ENCODE measurements around the gene REX1BD. TPM values are rescaled to one million over a fixed set of nuclear protein-coding genes. Genes with fewer than 3 reads are reported as not detected.

REX1BD gene
- total and polyA plus RNA-seq, 3 experiments from 2014 or later = 107 to 169 (median 110) TPM

Other genes starting within 250 kb of the REX1BD start
- 10 to 100 TPM; 27.3 to 27.7 TPM for gene PGPEP1, start 248.2 kb upstream of the REX1BD start, total RNA-seq
- gene PGPEP1, start 248.2 kb upstream of the REX1BD start, polyA plus RNA-seq = 12.2 TPM
- gene GDF15, start 202.6 kb upstream of the REX1BD start, total RNA-seq = under 1 TPM; 0.28 to 0.29 TPM
- not detected for gene GDF15, start 202.6 kb upstream of the REX1BD start, polyA plus RNA-seq
- under 1 TPM; 0.26 to 0.31 TPM for gene LRRC25, start 191.2 kb upstream of the REX1BD start, total RNA-seq
- not detected for gene LRRC25, start 191.2 kb upstream of the REX1BD start, polyA plus RNA-seq
- 100 to 1,000 TPM; 111 to 131 TPM for gene SSBP4, start 169.4 kb upstream of the REX1BD start, total RNA-seq
- gene SSBP4, start 169.4 kb upstream of the REX1BD start, polyA plus RNA-seq = 108 TPM
- gene ISYNA1, start 150.7 kb upstream of the REX1BD start, total RNA-seq = 10 to 100 TPM; 18.2 to 20.3 TPM
- 33.2 TPM for gene ISYNA1, start 150.7 kb upstream of the REX1BD start, polyA plus RNA-seq
- gene ELL, start 66.7 kb upstream of the REX1BD start, total RNA-seq = 10 to 100 TPM; 24.4 to 25.5 TPM
- 22.1 TPM for gene ELL, start 66.7 kb upstream of the REX1BD start, polyA plus RNA-seq
- gene FKBP8, start 45.2 kb upstream of the REX1BD start, total RNA-seq = 100 to 1,000 TPM; 161 to 170 TPM
- 138 TPM for gene FKBP8, start 45.2 kb upstream of the REX1BD start, polyA plus RNA-seq
- 100 to 1,000 TPM; 127 to 128 TPM for gene KXD1, start 30.9 kb upstream of the REX1BD start, total RNA-seq
- gene KXD1, start 30.9 kb upstream of the REX1BD start, polyA plus RNA-seq = 84.4 TPM
- gene UBA52, start 16.9 kb upstream of the REX1BD start, total RNA-seq = 1,000 to 10,000 TPM; 1,684 to 1,700 TPM
- 1,487 TPM for gene UBA52, start 16.9 kb upstream of the REX1BD start, polyA plus RNA-seq
- gene CRLF1, start 18.0 kb downstream of the REX1BD start, total RNA-seq = not detected
- not detected for gene CRLF1, start 18.0 kb downstream of the REX1BD start, polyA plus RNA-seq
- not detected for gene TMEM59L, start 24.1 kb downstream of the REX1BD start, total RNA-seq
- gene TMEM59L, start 24.1 kb downstream of the REX1BD start, polyA plus RNA-seq = not detected
- 10 to 100 TPM; 12.4 to 12.8 TPM for gene KLHL26, start 48.2 kb downstream of the REX1BD start, total RNA-seq
- 5.1 TPM for gene KLHL26, start 48.2 kb downstream of the REX1BD start, polyA plus RNA-seq
- 1 to 10 TPM; 6.7 to 7.1 TPM for gene CRTC1, start 94.9 kb downstream of the REX1BD start, total RNA-seq
- 1.3 TPM for gene CRTC1, start 94.9 kb downstream of the REX1BD start, polyA plus RNA-seq
- not detected for gene COMP, start 202.5 kb downstream of the REX1BD start, total RNA-seq
- gene COMP, start 202.5 kb downstream of the REX1BD start, polyA plus RNA-seq = not detected
- gene UPF1, start 243.2 kb downstream of the REX1BD start, total RNA-seq = 10 to 100 TPM; 96.8 to 97.2 TPM
- 24.6 TPM for gene UPF1, start 243.2 kb downstream of the REX1BD start, polyA plus RNA-seq

Measured in CD8-positive, alpha-beta memory T cell (primary cell).